Fibroblast of mammary gland (primary cell): Measurements from ENCODE around the gene ARL13B.

Experiments used
- DNase-seq: peaks from one replicate; pipeline ENCODE4 v3.0.0-alpha.2; 2010; ENCODE audit warnings: low read depth
- H3K4me3 ChIP-seq: 2 replicates; pipeline ENCODE4 v1.5.1; 2011; ENCODE audit warnings: low read depth, mild to moderate bottlenecking, low read length, moderate library complexity; ENCODE audit not compliant: control insufficient read depth
- TF ChIP-seq, protein P1 (sequence below): conservative IDR thresholded peaks from 2 replicates; pipeline ENCODE4 v1.5.1; 2011; ENCODE audit warnings: low read depth, low read length, inconsistent platforms; ENCODE audit not compliant: control insufficient read depth, insufficient read depth

ARL13B gene

DNA sequence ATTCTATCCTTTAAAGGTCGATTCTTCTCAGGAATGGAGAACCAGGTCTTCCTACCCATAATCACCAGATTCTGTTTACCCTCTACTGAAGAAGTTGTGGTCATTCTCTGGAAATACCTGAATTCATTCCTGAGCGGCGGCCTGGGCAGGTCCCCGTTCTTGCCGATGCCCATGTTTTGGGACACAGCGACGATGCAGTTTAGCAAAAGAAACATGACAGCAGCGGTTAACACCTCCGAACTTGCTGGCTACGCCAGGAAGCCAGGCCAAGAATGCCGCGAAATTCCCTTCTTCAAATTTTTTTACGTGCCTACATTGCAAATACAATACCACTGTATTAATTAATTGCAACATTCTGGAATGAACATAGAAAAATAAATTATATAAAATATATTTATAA, 81.3 kb downstream of the ARL13B start:
- DNase-seq, result no peak
- TF ChIP-seq, protein P1, sequence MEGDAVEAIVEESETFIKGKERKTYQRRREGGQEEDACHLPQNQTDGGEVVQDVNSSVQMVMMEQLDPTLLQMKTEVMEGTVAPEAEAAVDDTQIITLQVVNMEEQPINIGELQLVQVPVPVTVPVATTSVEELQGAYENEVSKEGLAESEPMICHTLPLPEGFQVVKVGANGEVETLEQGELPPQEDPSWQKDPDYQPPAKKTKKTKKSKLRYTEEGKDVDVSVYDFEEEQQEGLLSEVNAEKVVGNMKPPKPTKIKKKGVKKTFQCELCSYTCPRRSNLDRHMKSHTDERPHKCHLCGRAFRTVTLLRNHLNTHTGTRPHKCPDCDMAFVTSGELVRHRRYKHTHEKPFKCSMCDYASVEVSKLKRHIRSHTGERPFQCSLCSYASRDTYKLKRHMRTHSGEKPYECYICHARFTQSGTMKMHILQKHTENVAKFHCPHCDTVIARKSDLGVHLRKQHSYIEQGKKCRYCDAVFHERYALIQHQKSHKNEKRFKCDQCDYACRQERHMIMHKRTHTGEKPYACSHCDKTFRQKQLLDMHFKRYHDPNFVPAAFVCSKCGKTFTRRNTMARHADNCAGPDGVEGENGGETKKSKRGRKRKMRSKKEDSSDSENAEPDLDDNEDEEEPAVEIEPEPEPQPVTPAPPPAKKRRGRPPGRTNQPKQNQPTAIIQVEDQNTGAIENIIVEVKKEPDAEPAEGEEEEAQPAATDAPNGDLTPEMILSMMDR, result no peak
- H3K4me3 ChIP-seq, result no peak overlapping the region

DNA sequence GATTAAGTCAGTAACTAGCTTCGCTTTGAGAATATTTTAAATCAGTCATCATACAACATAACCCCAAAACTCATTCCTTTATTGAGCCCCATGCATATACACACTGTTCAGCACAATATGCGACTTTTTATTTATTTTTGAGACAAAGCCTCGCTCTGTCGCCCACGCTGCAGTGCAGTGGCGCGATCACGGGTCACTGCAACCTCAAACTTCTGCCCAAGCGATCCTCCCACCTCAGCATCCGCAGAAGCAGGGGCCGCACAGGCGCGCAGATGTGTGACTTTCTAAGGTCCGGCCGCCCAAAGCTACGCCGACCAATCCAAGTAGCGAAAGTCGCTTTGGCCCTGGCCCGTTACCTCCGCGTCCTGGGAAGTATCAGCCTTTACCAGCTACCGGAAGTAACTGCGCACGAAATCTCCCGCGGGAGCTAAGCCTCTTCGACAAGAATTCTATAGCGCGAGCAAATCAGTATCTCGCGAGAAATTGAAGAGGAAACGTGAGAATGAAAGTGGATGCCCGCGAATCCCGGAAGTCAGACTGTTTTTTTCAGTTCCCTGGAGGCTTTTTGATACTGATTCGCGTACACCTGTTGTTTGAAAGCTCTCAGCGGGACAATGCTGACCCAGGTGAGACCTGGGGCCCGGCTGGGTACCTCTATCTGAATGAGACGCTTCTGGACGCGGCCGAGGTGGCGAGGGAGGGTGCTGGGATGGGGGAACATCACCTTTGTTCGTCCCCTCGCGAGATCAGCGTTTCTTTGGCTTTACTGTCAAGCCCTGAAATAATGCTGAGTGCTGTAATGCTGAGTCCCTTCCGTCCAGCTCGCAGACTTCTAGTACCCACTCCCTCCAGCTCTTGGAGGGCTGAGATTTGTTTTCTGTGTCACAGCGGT, 82.8 kb downstream of the ARL13B start, which contains the start of the genes DHFR2 and NSUN3:
DHFR2 (minus strand) TSS at position 404 of the 892 bp plus-strand sequence. CDS start 1,405 bp downstream, outside the sequence.
NSUN3 (plus strand) TSS at position 549 of the 892 bp plus-strand sequence; CDS start at position 615, 66 bp downstream.
- TF ChIP-seq, protein P1, result no peak
- peak; percentile 97 for DNase-seq
- peak within 1 kb of the TSS; percentile 78 for H3K4me3 ChIP-seq

DNA sequence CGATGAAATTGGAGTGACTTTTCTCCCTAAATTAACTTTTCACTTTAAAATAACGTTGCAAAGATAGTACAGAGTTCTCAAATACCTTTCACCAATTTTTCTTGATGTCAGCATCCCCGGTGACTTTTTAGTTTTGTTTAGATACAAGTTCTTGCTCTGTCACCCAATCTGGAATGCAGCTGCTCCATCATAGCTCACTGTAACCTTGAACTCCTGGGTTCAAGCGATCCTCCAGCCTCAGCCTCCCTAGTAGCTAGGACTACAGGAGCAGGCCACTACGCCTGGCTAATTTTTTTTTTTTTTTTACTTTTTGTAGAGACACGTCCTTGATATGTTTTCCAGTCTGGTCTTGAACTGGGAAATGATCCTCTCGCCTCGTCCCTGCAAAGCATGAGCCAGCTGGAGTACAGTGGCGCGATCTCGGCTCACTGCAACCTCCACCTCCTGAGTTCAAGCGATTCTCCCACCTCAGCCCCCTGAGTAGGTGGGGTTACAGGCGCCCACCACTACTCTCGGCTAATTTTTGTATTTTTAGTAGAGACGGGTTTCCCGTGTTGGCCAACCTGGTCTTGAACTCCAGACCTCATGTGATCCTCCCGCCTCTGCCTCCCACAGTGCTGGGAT, 83.7 kb downstream of the ARL13B start:
- DNase-seq, result peak; percentile 34
- peak overlapping the region; percentile 78 for H3K4me3 ChIP-seq
- TF ChIP-seq, protein P1, result no peak

DNA sequence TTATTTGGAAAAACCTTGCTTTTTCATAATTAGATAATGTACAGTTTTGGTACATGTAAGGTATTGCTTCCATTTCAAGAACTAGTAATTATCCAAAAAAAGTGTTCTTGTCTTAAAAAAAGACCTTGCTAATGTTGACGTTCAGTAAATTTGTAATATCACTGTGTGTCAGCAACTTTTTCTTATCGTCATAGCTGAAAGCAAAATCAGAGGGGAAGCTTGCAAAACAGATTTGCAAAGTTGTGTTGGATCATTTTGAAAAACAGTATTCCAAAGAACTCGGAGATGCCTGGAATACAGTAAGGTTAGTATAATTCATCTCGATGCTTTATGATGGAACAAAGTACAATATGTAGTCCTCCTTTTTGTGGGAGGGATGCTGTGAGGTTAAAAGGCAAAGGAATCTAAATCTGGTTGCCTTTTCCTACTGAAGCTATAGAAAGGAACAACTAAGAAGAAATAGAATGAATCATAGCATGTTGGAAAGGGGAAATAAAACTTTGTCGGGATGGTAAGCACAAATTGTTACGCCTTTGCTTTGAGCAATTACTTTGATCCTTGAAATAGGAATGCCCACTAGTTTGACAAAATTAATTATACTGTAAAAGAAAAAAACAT, 84.4 kb downstream of the ARL13B start:
- TF ChIP-seq, protein P1, result no peak
- peak overlapping the region; percentile 78 for H3K4me3 ChIP-seq
- peak; percentile 28 for DNase-seq

DNA sequence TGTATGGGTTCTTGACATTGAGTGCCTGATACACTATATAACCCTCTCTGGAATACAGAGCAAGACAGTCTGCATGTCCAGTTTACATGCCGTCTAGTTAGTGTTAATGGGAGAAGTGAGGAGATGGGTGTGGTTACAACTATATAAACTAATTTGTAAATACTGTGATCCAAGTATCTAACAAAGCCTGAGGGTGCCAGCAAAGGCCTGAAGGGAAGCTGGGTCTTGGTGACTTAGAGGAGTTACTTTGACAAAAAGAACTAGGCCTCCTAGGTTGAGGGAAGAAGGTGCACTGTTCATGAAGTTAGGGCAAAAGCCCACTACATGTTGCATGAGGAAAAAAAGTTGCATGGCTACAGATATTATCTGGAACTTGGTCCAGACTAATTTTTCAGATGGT, 85.2 kb downstream of the ARL13B start:
- no peak overlapping the region for H3K4me3 ChIP-seq
- TF ChIP-seq, protein P1, result no peak
- no peak for DNase-seq

DNA sequence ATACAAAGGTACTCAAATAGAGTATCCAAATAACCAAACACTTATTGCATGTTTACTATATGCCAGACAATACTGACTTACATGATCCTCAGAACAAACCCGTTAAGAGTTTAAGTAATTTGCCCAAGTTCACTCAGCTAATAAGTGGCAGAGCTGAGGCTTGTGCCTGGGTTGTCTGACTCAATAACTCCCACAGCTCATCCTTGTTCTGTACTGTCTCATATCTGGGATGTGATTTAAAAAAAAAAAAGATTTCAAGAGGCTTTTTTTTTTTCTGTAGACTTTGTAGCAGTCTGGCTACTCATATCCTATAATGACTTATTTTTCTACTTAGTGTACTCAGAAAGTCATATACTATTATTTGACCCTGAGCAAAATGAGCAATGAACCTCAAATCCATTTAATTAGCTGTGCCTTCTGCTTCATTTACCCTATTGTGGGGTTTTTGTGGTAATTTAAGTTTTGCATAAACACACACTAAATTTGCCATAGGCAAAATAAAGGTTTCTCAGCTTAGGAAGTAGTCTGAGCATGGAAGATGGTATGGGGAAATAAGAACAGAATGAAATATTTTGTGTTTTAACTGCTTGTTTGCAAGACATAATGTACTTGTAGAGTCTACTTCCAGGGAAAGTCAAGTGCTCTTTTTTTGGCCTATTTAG, 86.0 kb downstream of the ARL13B start:
- TF ChIP-seq, protein P1, result no peak
- DNase-seq, result no peak
- no peak overlapping the region for H3K4me3 ChIP-seq
